Muscle of back (tissue), 11 donors: ENCODE results near the gene ANKRD23. TPM values are rescaled to one million over a fixed set of nuclear protein-coding genes. Genes with fewer than 3 reads are reported as not detected.
A peak's percentile ranks its signal among the peaks of the same experiment; 100 is the strongest.

ENCODE experiments used
- DNase-seq, 3 donors: peaks; one replicate each; pipeline versions ENCODE4 v3.0.0 to v3.0.0-alpha.2; 2013
- polyA plus RNA-seq, 10 donors: library from polyadenylated mRNA; unstranded; fragments of 120-200 nt; gene quantifications; one replicate each; pipeline ENCODE4 v1.2.1, GENCODE V29; 2013; ENCODE audit not compliant: insufficient read length in 10 of 10

ANKRD23 gene
- polyA plus RNA-seq, 10 donors: 5.7 to 18.8 (median 9.0) TPM

DNA sequence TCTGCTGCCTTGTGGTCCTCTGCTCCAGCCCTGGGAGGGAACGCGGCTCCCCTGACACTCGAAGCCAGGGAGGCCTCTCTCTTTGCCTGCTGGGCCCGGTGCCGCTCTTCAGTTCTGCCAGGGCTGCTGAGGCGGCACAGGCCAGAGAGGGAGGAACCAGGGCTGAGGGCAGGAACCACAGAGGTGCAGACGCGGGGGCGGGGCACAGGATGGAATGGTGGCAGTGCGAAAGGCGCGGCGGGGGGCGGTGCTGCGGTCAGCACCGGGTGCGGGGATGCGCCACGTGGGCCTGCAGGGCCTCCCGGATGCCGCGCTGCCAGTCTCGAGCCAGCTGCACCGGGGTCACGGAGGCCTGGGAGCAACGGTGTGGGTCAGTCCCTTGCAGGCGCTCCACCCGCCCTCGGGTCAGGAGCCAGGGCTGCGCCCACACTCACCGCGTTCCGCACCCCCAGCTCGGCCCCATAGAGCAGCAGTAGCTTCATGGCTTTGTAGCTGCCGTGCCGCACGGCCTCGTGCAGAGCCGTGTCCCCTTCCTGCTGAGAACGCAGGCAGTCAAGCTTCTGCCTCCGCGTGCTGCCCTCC lies 4.4 kb downstream of the ANKRD23 start:
- DNase-seq: no peak

DNA sequence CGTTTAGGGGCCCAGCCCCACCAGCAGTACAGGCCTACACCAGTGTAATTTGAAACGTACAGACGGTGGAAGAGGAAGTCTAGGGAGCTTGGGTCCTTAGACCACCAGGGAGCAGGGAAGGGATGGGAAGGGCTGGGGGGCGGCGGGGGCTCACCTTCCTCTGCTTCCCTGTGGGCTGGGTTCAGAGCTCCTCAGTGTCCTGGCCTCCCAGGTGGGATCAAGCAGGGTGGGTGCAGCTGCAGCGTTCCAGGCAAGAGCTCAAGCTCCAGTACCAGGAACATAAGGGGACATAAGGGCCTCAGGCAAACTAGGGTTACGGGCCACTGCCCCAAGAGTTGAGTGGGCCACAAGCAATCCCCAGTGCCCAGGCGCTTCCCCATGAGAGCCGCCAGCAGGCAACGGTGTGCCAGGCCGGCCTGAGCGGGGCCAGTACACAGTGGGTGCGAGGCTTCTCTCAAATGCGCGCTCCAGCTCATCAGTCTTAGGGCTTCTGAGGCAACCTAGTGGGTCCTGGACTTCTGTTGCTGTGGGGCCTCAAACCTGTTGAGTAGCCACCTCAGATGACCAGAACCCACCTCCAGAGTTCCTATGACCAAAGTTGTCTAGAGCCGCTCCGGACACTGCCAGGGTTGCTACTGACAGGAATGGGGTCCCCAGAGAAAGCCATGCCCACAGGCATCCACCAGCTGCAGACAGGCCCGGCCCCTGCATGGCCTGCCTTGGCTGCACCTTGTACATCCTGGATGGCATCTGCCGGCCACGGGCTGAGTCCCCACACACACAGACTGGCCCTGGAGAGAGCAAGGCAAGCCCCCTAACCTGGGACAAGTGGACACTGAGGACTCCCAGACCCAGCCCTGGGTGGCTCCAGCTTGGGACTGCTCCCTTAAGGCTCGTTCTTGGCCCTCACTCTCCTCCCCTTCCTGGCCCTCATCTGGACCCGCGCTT lies 5.2 kb downstream of the ANKRD23 start:
- DNase-seq: no peak

DNA sequence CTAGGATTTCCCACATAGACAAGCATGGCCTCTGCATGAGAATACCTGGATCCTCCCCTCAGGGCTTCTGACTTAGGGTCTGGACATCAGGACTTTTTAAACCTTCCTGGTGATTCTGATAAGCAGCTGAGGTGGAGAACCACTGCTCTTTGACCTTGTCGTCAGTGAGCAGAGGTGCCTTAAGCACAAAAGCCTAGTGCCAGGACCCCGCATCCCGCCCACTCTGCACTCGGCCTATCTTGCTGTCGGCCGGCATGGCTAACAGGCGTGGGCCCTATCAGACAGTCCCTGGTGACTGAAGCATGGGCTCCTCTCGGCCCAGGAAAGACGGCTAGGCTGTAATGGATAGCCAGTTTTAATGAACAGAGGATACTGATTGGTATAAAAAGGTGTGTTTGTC lies 6.2 kb downstream of the ANKRD23 start:
- no peak for DNase-seq

DNA sequence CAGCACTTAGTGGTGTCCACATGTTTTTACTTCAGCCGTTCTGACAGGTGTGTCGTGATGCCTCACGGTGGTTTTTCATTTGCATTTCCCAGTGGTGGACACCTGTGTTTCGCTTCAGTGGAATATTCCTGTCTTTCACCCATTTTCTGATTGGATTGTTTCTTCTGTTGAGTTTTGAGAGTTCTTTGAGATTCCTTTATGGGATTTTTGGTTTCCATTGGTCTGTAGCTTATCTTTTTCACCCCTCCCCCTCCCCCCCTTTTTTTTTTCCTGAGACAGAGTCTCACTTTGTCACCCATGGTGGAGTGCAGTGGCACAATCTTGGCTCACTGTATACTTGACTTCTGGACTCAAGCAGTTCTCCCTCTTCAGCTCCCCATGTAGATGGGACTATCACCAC lies 8.0 kb downstream of the ANKRD23 start:
- DNase-seq: no peak

DNA sequence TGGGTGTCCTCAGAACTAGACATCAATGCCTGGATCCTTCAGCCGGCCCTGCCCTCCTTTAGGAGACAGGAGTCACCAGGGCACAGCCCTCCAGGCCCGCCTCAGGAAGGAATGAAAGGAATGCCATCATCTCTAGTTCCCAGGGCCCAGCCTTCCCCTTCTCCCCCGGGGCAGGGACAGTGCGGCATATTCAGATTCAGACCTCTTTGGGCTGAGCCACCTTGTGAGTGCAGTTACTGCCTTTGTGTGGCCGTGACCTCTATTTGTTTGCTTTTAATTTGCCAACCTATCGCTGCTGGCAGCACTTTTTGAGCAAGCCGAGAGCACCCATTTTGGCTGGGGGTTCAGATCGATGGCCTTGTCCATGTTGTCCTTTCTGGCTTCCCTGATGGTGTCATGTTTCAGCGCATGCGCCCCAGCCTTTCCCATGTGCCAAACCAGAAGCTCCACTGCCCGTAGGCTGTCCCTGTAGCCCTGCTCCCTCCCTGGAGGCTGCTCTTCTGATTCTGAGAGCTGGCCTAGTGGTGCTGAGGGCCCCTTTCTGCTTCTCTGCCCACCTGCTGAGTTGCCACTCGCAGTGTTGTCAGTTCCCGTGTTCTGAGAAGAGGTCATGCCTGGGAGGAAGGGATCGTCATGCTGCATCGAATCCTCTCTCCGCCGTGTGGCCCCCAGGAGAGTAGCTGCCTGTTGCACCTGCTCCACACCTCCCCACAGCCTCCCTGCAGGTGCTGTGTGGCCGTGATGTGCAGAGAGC lies 10.9 kb downstream of the ANKRD23 start:
- peak; percentile 56 to 67 (median 58) for DNase-seq

DNA sequence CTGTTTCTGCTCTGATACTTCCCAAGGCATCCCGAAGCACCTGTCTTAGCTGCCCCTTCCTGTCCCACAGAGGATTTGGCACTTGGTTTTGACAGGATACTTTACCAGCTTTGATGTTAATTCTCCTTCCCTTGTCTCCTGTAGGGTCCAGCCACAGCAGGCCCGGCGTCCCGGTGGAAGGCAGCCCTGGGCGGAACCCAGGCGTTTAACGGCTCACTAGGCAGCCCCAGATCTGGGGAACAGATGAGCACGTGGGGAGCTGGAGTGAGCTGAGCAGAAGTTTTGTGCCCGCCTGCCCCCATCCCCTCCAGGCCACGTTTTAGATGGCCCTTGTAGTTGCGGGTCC lies 11.4 kb downstream of the ANKRD23 start:
- no peak for DNase-seq

DNA sequence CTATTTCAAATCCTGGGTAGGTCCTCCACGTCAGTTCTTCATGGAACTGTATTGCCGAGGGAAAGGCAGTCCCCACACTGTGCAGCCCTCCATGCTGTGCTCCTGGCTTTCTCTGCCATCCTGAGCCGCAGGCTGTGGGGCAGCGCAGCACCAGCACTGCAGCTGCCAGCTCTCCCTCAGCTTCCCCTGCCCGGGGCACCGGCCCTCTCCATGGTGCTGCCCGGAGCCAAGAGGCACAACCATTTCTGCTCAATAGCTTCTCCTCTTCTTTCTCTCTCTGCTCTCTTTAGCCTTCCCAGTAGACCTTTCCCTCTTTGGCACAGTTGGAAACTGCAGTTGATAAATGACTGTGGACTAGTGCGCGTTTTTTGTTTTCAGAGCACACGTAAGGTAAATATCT lies 12.1 kb downstream of the ANKRD23 start:
- no peak for DNase-seq

DNA sequence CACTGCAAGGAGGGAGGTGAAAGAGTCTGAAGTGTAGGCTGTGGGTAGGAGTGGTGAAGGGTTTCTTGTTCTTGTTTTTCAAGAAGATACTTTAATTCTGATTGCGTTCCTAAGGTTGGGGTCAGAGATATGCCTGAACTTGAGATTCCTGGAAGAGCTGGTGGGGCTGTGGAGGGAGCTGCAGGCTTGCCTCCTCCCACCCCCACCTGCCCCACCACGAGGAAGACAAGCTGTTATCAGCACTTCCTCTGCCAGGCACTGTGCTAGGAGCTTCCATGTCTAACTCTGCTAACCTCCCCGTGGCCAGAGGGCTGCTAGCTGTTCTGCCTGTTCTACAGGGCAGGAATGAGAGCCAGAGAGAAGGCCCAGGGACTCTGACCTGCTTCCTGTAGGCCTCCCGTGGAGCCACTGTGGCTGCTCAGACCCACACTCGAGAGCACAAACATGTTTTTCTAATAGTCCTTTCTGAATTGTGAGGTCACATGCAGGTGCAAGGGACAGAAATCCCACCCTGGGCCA lies 13.7 kb downstream of the ANKRD23 start:
- DNase-seq: no peak

DNA sequence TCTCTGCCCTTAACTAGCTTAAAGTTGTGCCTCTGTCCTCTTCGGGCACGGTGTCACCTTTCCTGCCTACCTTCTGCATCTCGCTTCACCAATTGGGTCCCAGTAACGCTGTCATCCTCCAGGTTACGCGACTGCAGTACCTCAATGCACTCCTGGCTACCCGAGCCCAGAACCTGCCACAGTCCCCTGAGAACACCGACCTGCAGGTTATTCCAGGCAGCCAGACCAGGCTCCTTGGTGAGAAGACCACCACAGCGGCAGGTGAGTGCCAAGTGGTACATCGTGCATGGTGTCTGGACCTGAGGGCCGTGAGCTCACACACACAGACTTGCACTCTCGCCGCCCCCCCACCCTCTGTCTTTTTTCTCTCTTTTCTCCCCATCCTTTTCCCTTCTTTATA lies 14.9 kb downstream of the ANKRD23 start:
- no peak for DNase-seq

DNA sequence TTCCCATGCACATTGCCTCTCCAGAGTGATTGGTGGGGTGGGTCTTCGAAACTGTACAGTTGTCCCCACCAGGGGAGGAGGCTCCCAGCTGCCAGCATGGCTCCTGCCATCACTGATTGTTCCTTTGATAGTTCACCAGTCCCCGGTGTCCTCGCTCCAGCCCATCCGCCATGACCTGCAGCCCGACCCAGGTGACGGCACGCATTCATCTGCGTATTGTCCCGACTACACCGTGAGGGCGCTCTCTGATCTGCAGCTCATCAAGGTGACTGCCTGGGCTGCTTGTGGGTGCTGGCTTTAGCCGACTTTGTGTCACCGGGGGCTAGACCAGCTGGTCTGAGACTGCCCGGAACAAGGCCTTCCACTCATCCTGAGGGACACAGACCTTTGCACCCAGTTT lies 15.4 kb downstream of the ANKRD23 start:
- DNase-seq: no peak

DNA sequence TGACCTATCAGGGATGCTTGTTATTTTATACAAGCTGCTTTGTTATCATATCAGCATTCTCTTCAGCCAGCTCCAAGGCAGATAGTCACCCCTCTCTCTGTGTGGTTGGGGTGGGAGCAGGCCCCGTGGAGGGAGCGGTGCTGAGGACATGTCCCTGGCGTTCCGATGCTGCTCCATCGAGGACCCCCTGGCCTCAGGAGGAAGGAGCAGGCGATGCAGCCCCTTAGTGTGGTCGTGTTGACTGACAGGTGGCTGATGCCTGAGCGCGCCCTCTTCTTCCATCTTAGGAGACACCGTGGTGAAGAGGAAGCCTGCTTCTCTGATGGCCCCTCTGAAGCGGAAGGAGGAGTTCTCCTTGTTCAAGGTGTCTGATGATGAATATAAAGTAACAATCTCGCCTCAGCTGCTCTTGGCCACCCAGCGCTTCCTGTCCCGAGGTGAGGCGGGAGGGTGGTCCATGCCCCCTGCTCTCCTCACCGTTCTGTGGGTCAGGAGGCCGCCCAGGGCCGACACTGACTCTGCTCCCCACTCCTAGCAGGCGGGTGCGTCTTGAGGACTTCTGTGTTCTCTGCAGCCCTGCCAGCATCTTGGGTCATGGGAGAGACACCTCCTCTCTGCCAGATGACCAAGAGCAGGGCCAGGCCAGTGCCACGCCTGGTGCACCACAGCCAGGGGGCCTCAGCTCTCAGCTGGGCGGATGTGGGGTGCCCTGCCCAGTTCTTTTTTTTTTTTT lies 17.1 kb downstream of the ANKRD23 start:
- DNase-seq: no peak

DNA sequence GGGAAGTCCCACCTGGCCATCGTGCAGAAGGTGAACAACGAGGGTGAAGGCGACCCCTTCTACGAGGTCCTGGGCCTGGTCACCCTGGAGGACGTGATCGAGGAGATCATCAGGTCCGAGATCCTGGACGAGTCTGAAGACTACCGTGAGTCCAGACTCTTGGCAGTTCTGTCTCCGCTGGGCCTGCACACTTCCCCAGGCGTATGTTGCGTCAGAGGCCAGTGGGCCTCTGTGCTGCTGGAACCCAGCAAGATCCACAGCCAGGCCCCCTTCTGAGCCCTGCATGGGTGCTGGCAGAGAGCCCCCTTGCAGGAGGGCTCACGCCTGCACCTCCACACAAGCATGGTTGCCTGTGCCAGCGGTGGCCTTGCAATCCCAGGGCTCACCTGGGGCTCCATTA lies 18.8 kb downstream of the ANKRD23 start:
- no peak for DNase-seq

DNA sequence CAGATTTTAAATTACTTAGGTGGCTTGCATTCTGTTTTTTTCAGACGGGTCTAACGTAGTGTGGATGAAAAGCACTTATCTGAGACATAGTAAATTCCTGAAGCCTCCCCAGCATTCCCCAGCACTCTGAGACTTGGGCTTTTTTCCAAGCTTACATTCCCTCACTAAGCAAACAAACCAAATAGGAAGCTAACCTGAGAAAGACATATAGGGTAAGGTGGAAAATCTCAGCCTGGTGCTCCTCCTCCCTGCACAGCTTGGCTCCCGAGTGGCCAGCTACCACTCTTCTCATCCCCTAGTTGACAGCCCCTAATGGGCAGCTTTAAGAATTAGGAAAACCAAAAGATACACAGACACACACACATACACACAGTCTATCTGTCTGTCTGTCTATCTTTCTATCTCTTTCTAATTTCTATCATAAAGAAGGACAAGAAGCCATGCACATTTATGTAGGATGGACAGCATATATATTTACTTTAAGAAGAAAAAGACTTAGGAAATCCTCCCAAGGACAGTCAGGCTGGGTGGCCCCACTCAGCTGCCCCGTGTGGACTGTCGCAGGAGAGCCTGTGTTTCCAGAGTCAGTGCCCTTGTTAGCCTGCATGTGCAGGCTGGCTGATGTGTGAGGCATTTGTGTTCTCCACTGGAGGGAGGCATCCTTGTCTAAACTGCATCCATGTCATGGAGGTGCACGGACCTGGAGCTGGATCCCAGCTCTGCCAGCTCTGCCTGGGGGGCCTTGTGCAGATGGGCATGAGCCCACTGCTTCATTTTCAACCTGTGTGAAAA lies 19.5 kb downstream of the ANKRD23 start:
- no peak for DNase-seq

DNA sequence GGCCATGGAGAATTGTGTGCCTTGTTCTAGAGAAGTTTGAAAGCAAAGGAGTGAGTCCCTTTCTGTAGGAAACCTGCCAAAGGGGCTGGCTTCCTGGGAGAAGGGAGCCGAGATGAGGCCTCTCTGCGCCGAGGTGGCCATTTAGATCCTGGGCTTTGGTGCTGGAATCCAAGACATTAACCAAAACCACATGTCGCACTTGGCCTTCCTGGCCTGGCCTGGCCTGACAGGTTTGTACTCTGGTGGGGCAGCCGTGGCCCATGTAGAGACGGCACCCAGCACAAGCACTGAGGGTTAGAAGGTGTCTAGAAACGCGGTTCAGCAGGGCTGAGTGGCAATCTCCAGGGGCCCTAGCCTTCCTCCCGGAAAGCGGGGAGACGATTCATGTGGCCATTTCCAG lies 20.6 kb downstream of the ANKRD23 start:
- peak in 2 of 3 donors; percentile 37 to 63 for DNase-seq

DNA sequence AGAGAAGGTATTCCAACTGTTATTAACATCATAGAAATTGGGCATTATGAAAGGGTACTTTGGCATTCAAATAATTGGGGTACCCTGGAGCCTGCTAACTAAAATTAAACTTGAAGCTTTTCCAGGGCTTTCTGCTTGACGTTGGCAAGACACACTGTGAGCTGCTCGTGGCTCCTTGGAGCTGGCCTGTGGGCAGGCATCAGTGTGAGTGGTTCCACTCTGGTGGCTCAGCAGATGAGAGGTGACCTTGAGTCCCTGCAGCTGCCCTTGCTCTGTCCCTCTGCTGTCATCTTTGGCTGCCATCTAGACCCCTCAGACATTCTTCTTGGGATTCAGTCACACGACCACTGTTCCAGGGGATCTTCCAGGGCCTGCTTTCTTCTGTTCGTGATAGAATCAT lies 21.0 kb downstream of the ANKRD23 start:
- DNase-seq: no peak

DNA sequence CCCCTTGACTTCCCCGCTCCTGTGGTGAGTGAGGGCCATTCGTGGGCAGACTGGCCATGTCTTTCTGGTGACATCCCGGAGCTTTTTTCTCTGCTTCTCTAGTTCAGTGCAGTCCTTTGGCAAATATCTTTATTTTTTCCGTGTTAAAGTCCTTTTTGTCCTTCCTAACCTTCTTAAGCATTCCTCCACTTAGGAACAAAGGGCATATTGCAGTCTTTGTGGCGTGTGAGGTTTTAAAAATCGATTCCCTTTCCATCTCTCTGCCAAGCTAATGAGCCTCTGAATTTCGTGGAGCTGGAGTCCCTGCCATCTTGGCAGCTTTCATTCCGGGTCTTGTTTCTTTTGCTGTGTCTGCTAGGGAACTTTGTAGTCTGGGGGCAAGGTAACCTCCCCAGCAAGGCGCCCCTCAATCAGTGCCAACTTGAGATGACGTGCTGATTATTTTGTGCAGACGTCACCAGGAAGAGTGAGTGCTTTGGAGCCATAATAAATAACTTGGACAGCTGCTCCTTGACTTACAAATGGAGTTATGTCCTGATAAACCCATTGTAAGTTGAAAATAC lies 22.6 kb downstream of the ANKRD23 start:
- DNase-seq: no peak

DNA sequence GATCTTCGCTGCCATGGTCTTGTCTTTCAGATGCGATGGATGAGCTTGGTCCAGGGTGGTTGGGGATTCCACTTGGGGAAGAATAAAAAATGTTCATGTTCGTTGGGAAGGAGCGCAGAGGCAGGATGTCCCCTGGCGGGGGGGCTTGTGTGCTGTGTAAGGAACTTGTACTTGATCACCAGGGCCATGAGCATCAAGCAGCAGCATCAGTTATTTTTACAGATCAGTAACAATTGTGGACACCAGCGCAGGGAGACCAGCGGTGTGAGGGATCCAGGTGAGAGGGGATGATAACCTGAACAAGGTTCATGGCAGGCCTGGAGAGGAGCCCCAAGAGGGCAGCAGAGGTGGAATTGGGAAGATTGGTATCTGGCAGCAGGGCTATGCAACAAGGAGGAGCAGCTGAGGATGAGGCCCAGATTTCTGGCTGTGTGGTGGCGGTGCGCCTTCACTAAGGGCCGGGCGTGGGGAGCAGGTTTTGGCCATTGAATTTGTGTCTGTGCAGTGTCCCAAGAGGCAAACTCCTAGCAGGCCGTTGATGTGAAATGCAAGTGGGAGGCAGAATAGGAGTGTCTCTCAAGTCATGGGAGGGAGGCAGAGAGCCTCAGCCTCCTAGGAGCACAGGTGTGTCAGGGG lies 23.8 kb downstream of the ANKRD23 start:
- no peak for DNase-seq

DNA sequence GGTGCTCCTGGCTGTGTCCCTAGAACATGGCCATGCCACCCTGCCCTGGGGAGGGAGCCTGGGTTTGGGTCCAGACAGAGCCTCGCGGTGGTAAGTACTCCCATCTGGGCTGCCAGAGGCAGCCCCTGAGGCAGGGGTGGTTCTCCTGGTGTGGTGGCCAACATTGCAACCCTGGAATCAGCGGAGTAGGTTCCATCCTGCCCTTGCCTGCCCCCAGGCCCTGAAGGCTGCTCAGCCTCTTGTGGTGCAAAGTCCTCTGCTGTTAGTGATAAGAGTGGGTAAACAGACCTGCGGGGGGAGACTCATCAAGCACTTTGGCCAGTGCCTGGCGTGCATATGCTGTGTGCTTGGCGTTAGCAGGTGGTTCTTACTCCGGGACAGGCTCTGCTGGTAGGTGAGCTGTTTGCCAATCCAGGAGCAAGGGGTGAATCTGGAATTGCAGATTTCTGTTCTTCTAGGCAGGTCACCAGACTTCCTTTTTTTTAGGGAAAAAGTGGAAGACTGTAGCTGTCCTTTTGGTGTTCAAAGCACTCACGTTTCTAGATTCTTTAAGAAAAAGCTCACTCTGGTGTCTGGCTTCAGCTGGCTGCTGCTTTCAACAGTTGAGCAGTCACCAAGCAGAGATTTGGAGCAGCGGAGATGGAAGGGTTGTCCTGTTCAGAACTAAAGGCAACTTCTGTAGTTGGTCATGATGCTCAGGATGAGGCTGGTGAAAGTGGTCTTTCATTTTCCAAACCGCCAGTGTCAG lies 24.5 kb downstream of the ANKRD23 start:
- no peak for DNase-seq

DNA sequence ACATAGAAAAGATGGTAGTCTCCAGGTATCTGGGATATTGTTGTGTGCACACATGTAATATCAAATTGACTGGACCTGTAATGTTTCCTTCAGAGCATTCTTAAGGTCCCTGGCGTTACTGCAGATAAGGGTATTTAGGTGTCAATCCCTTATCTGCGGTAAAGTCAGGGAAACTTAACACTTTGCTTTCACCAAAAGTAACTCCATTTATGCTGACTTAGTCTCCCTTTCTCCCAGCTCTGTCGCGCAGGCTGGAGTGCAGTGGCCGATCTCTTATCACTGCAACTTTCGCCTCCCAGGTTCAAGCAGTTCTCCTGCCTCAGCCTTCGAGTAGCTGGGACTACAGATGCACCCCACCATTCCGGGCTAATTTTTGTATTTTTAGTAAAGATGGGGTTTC lies 25.9 kb downstream of the ANKRD23 start:
- DNase-seq: no peak
